ENCODE results near the gene NSG1. TPM values are rescaled to one million over a fixed set of nuclear protein-coding genes. Genes with fewer than 3 reads are reported as not detected.

NSG1 gene
- total RNA-seq, 4 donors from 2014 or later: 0.13 TPM; not detected in 3

- no peak for ATAC-seq
- Histone ChIP-seq H3K27ac (no peak overlapping the region), H3K4me1 (no peaks in the 10 kb centered on the region), H3K36me3 (no peaks in the 10 kb centered on the region), H3K4me3 (no peak overlapping the region), H3K9me3 (no peaks in the 10 kb centered on the region), H3K27me3 (no peaks in the 10 kb centered on the region)
- TF ChIP-seq POLR2A (IDR thresholded peaks at IDR 0.05) (no peak), CTCF (IDR thresholded peaks at IDR 0.05 in 4 of 5, conservative IDR thresholded peaks at IDR 0.05 in 1 of 5) (no peak)
- in situ Hi-C loops (cut with MboI; ENCODE audit: low sequenced_read_pairs in 4 of 4): no loop called here
- intact Hi-C loops (cut with DNase I; ENCODE audit: low total_unique reads): no loop called here
- DNase-seq: no peak
These were observed 36.0 kb upstream of the NSG1 start for GRCh38 chr4:4350909-4351308.

- no peaks in the 10 kb centered on the region for H3K4me1 ChIP-seq
- TF ChIP-seq CTCF (IDR thresholded peaks at IDR 0.05 in 4 of 5, conservative IDR thresholded peaks at IDR 0.05 in 1 of 5) (no peak), POLR2A (IDR thresholded peaks at IDR 0.05) (no peak)
- no peak for DNase-seq
- intact Hi-C loops (cut with DNase I; ENCODE audit: low total_unique reads): no loop called here
- H3K9me3 ChIP-seq: no peaks in the 10 kb centered on the region
- peaks cover 0 to 7% (median 3%) of the 10 kb centered on the region in 3 donors for H3K27me3 ChIP-seq
- no peaks in the 10 kb centered on the region for H3K36me3 ChIP-seq
- in situ Hi-C loops (cut with MboI; ENCODE audit: low sequenced_read_pairs in 4 of 4): no loop called here
- no peak overlapping the region for H3K4me3 ChIP-seq
- no peak for ATAC-seq
- H3K27ac ChIP-seq: no peak overlapping the region
These were observed 31.6 kb upstream of the NSG1 start for GRCh38 chr4:4355302-4355701.

GRCh38 chr4:4356106-4357041, 30.5 kb upstream of the NSG1 start:
- Histone ChIP-seq H3K27me3 (peaks cover 0 to 7% (median 5%) of the 10 kb centered on the region in 3 donors), H3K9me3 (no peaks in the 10 kb centered on the region), H3K36me3 (no peaks in the 10 kb centered on the region), H3K4me3 (no peak overlapping the region), H3K4me1 (no peaks in the 10 kb centered on the region), H3K27ac (no peak overlapping the region)
- intact Hi-C loops (cut with DNase I; ENCODE audit: low total_unique reads): no loop called here
- no peak for TF ChIP-seq POLR2A (IDR thresholded peaks at IDR 0.05)
- TF ChIP-seq CTCF (IDR thresholded peaks at IDR 0.05 in 4 of 5, conservative IDR thresholded peaks at IDR 0.05 in 1 of 5): no peak
- in situ Hi-C loops (cut with MboI; ENCODE audit: low sequenced_read_pairs in 4 of 4): no loop called here
- no peak for DNase-seq
- no peak for ATAC-seq

- Histone ChIP-seq H3K4me3 (no peak overlapping the region), H3K27ac (no peak overlapping the region), H3K4me1 (no peaks in the 10 kb centered on the region), H3K9me3 (no peaks in the 10 kb centered on the region), H3K36me3 (no peaks in the 10 kb centered on the region), H3K27me3 (peaks cover 0 to 7% (median 5%) of the 10 kb centered on the region in 3 donors)
- DNase-seq (no peak), ATAC-seq (no peak)
- TF ChIP-seq CTCF (IDR thresholded peaks at IDR 0.05 in 4 of 5, conservative IDR thresholded peaks at IDR 0.05 in 1 of 5): no peak
- TF ChIP-seq POLR2A (IDR thresholded peaks at IDR 0.05): no peak
- in situ Hi-C loops (cut with MboI; ENCODE audit: low sequenced_read_pairs in 4 of 4): no loop called here
- intact Hi-C loops (cut with DNase I; ENCODE audit: low total_unique reads): no loop called here
These were observed 28.6 kb upstream of the NSG1 start for GRCh38 chr4:4358093-4358854.

All from gastrocnemius medialis (tissue), 4 donors.